ENCODE measurements around the gene IZUMO1R.
"Not testable (repeated sequence)": the region's sequence is repeated elsewhere in the genome, so short reads cannot be mapped to it uniquely, and the experiment has no call there.

Gene IZUMO1R

DNA sequence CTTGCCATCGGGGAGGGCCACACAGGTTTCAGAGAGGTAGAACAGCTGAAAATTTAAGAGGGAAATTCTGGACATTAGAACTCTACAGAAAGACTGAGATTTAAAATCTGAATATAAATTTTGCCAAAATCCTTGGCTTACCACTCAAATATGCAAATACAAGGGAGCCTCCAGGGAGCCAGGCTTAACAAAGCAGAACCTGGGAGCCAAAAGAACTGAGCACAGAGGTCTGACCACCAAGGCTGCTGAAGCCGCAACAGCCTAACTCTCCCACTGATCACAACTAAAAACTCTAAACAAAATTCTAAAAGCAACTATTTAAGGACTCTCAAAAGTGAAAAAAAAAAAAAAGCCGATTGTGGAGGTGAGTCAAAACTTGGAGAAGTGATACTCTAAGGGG lies 34.3 kb downstream of the IZUMO1R start:
- H3K9me3 ChIP-seq (ENCODE audit: control extremely low read depth in 1 of 5, control insufficient read depth in 4 of 5, insufficient read depth in 2 of 5, low read depth in 1 of 5, low read length in 4 of 5) = no peaks in the 10 kb centered on the region
- peaks cover 0 to 3% (median 0%) of the 10 kb centered on the region in 5 experiments for H3K27me3 ChIP-seq (replicated peaks in 2 of 5; ENCODE audit: control insufficient read depth in 4 of 5, insufficient read depth in 5 of 5, low read length in 4 of 5)
- no CpG with 5 or more reads among the region's 3 CpGs for WGBS (ENCODE audit: insufficient coverage)
- H3K36me3 ChIP-seq (ENCODE audit: control insufficient read depth in 4 of 4, insufficient read depth in 4 of 4, low read length in 3 of 4) = no peaks in the 10 kb centered on the region
- H3K4me1 ChIP-seq (ENCODE audit: control extremely low read depth in 1 of 4, control insufficient read depth in 4 of 4, insufficient read depth in 4 of 4, low read length in 3 of 4) = no peaks in the 10 kb centered on the region
- ChIA-PET CTCF (no interaction called here), POLR2A (no interaction called here)
- H3K27ac ChIP-seq (ENCODE audit: insufficient read depth in 1 of 2, low read depth in 1 of 2, low read length in 2 of 2, poor library complexity in 1 of 2, severe bottlenecking in 2 of 2) = no peak overlapping the region
- no peak for DNase-seq
- H3K4me3 ChIP-seq (ENCODE audit: control insufficient read depth in 1 of 7, extremely low read depth in 1 of 7, insufficient read depth in 4 of 7, low read depth in 2 of 7, low read length in 6 of 7) = no peak overlapping the region

DNA sequence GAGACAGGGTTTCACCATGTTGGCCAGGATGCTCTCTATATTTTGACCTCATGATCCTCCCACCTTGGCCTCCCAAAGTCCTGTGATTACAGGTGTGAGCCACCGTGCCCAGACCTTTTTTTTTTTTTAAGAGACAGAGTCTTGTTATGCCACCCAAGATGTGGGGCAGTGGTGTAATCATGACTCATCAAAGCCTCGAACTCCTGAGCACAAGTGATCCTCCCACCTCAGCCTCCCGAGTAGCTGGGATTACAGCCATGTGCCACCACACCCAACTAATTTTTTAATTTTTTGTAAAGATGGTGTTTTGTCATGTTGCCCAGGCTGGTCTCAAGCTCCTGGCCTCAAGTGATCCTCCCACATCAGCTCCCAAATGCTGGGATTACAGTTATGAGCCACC lies 37.9 kb downstream of the IZUMO1R start:
- DNase-seq = no peak
- Histone ChIP-seq H3K27ac (ENCODE audit: insufficient read depth in 1 of 2, low read depth in 1 of 2, low read length in 2 of 2, poor library complexity in 1 of 2, severe bottlenecking in 2 of 2) (no peak overlapping the region), H3K9me3 (ENCODE audit: control extremely low read depth in 1 of 5, control insufficient read depth in 4 of 5, insufficient read depth in 2 of 5, low read depth in 1 of 5, low read length in 4 of 5) (peaks cover 0 to 3% (median 0%) of the 10 kb centered on the region in 5 experiments), H3K27me3 (replicated peaks in 2 of 5; ENCODE audit: control insufficient read depth in 4 of 5, insufficient read depth in 5 of 5, low read length in 4 of 5) (peaks cover 0 to 2% (median 0%) of the 10 kb centered on the region in 5 experiments), H3K36me3 (ENCODE audit: control insufficient read depth in 4 of 4, insufficient read depth in 4 of 4, low read length in 3 of 4) (no peaks in the 10 kb centered on the region), H3K4me1 (ENCODE audit: control extremely low read depth in 1 of 4, control insufficient read depth in 4 of 4, insufficient read depth in 4 of 4, low read length in 3 of 4) (no peaks in the 10 kb centered on the region), H3K4me3 (ENCODE audit: control insufficient read depth in 1 of 7, extremely low read depth in 1 of 7, insufficient read depth in 4 of 7, low read depth in 2 of 7, low read length in 6 of 7) (no peak overlapping the region)
- ChIA-PET POLR2A (no interaction called here), CTCF (interaction anchor here (0.6 kb wide), 2 partner anchors 77 to 864 kb away, joined by 3 read pairs; no protein-coding TSS in a partner anchor)
- 88% methylated on average over 1 of the region's 3 CpGs for WGBS (ENCODE audit: insufficient coverage)

DNA sequence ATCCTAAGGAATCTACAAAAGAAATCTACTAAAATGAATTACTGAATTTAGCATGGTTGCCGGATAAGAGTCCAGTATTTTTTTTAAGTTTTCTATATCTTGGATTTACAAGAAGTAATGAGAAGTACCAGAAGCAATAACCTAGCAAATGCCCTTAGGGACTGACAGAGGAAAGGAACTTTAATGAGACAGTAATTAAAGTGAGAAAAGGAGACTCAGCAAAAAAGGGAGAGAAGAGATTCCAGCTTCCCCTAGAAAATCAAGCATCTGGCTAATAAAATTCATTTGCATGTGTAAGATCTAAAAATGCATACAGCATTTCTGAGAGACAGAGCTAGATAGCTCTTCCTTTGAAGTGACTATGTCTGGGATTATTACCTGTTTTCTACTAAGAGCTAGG lies 39.1 kb downstream of the IZUMO1R start:
- Histone ChIP-seq H3K27me3 (replicated peaks in 2 of 5; ENCODE audit: control insufficient read depth in 4 of 5, insufficient read depth in 5 of 5, low read length in 4 of 5) (peaks cover 0 to 2% (median 0%) of the 10 kb centered on the region in 5 experiments), H3K27ac (ENCODE audit: insufficient read depth in 1 of 2, low read depth in 1 of 2, low read length in 2 of 2, poor library complexity in 1 of 2, severe bottlenecking in 2 of 2) (no peak overlapping the region), H3K9me3 (ENCODE audit: control extremely low read depth in 1 of 5, control insufficient read depth in 4 of 5, insufficient read depth in 2 of 5, low read depth in 1 of 5, low read length in 4 of 5) (peaks cover 0 to 3% (median 0%) of the 10 kb centered on the region in 5 experiments), H3K4me1 (ENCODE audit: control extremely low read depth in 1 of 4, control insufficient read depth in 4 of 4, insufficient read depth in 4 of 4, low read length in 3 of 4) (no peaks in the 10 kb centered on the region), H3K36me3 (ENCODE audit: control insufficient read depth in 4 of 4, insufficient read depth in 4 of 4, low read length in 3 of 4) (no peaks in the 10 kb centered on the region), H3K4me3 (ENCODE audit: control insufficient read depth in 1 of 7, extremely low read depth in 1 of 7, insufficient read depth in 4 of 7, low read depth in 2 of 7, low read length in 6 of 7) (no peak overlapping the region)
- no peak for DNase-seq
- ChIA-PET POLR2A (no interaction called here), CTCF (no interaction called here)
- WGBS (ENCODE audit: insufficient coverage) = no CpG with 5 or more reads among the region's 1 CpG

- 96% methylated on average over 7 of the region's 8 CpGs for WGBS (ENCODE audit: insufficient coverage)
- CTCF ChIA-PET = not testable (repeated sequence)
These were observed 41.9 kb downstream of the IZUMO1R start for GRCh38 chr11:94346311-94346710.

GRCh38 chr11:94350850-94351563 lies 46.6 kb downstream of the IZUMO1R start:
- WGBS (ENCODE audit: insufficient coverage) = 65% methylated on average over 4 of the region's 10 CpGs
- POLR2A ChIA-PET; H3K27me3 ChIP-seq (replicated peaks in 2 of 5; ENCODE audit: control insufficient read depth in 4 of 5, insufficient read depth in 5 of 5, low read length in 4 of 5); H3K4me3 ChIP-seq (ENCODE audit: control insufficient read depth in 1 of 7, extremely low read depth in 1 of 7, insufficient read depth in 4 of 7, low read depth in 2 of 7, low read length in 6 of 7); CTCF ChIA-PET; H3K27ac ChIP-seq (ENCODE audit: insufficient read depth in 1 of 2, low read depth in 1 of 2, low read length in 2 of 2, poor library complexity in 1 of 2, severe bottlenecking in 2 of 2); H3K36me3 ChIP-seq (ENCODE audit: control insufficient read depth in 4 of 4, insufficient read depth in 4 of 4, low read length in 3 of 4); H3K9me3 ChIP-seq (ENCODE audit: control extremely low read depth in 1 of 5, control insufficient read depth in 4 of 5, insufficient read depth in 2 of 5, low read depth in 1 of 5, low read length in 4 of 5); H3K4me1 ChIP-seq (ENCODE audit: control extremely low read depth in 1 of 4, control insufficient read depth in 4 of 4, insufficient read depth in 4 of 4, low read length in 3 of 4); DNase-seq: not testable (repeated sequence)

More at GRCh38 chr11:94346311-94346710, 41.9 kb downstream of the IZUMO1R start:
- H3K36me3 ChIP-seq (ENCODE audit: control insufficient read depth in 4 of 4, insufficient read depth in 4 of 4, low read length in 3 of 4); H3K4me1 ChIP-seq (ENCODE audit: control extremely low read depth in 1 of 4, control insufficient read depth in 4 of 4, insufficient read depth in 4 of 4, low read length in 3 of 4); POLR2A ChIA-PET; DNase-seq; H3K9me3 ChIP-seq (ENCODE audit: control extremely low read depth in 1 of 5, control insufficient read depth in 4 of 5, insufficient read depth in 2 of 5, low read depth in 1 of 5, low read length in 4 of 5); H3K27me3 ChIP-seq (replicated peaks in 2 of 5; ENCODE audit: control insufficient read depth in 4 of 5, insufficient read depth in 5 of 5, low read length in 4 of 5); H3K4me3 ChIP-seq (ENCODE audit: control insufficient read depth in 1 of 7, extremely low read depth in 1 of 7, insufficient read depth in 4 of 7, low read depth in 2 of 7, low read length in 6 of 7); H3K27ac ChIP-seq (ENCODE audit: insufficient read depth in 1 of 2, low read depth in 1 of 2, low read length in 2 of 2, poor library complexity in 1 of 2, severe bottlenecking in 2 of 2): not testable (repeated sequence)
